Type B pancreatic cell (in vitro differentiated cells): Measurements from ENCODE around the gene MRPL37. TPM values are rescaled to one million over a fixed set of nuclear protein-coding genes. Genes with fewer than 3 reads are reported as not detected.

Source experiments
- DNase-seq: peaks from one replicate; pipeline ENCODE4 v3.0.0; 2021; ENCODE audit warnings: mixed read lengths; ENCODE audit not compliant: unreplicated experiment; ENCODE audit errors: extremely low spot score
- H3K27ac Mint-ChIP-seq: 2 replicates; pipeline ENCODE4 v1.8.0; 2021; ENCODE audit warnings: mild to moderate bottlenecking, mixed read lengths
- H3K27me3 Mint-ChIP-seq: 2 replicates; pipeline ENCODE4 v1.8.0; 2021; ENCODE audit warnings: mixed read lengths
- H3K36me3 Mint-ChIP-seq: 2 replicates; pipeline ENCODE4 v1.8.0; 2021; ENCODE audit warnings: mixed read lengths
- H3K4me1 Mint-ChIP-seq: one replicate; pipeline ENCODE4 v1.8.0; 2021; ENCODE audit warnings: mixed read lengths; ENCODE audit not compliant: unreplicated experiment
- H3K4me3 Mint-ChIP-seq: 2 replicates; pipeline ENCODE4 v1.8.0; 2021; ENCODE audit warnings: mild to moderate bottlenecking, mixed read lengths
- H3K9me3 Mint-ChIP-seq: 2 replicates; pipeline ENCODE4 v1.8.0; 2021; ENCODE audit warnings: mixed read lengths
- CTCF ChIP-seq: fragments of 200-600 bp; sonication (generic); conservative IDR thresholded peaks from 2 replicates; pipeline ENCODE4 v1.5.0; 2021; ENCODE audit warnings: antibody characterized with exemption, mild to moderate bottlenecking
- total RNA-seq: library from RNA; stranded (reverse); gene quantifications from 2 replicates; pipeline ENCODE4 v1.2.1, GENCODE V29; 2021; ENCODE audit warnings: low replicate concordance

Gene MRPL37
- total RNA-seq, 1 donor from 2014 or later = 78.4 TPM

DNA sequence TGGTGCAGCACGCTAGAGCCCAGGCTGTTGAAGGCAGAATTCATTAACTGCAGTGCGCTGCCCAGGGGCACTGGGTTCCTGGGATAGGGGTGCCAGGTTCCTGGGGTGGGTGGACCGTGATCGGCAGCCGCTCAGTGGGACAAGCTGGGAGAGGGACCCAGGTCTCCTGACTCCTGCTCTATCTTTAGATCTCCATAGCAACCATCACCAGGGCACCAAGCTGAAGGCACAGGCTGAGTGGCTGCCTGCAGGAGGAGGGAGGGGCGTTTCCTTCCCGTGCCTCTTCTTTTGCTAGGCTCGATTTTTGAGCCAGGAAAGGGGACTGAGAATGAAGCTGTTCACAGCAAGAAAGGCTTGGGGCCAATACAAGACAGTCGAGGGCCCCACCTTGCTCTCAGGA, 26.3 kb upstream of the MRPL37 start:
- Mint-ChIP-seq H3K4me1 (peaks cover 9% of the 10 kb centered on the region), H3K27ac (no peak overlapping the region), H3K4me3 (no peak overlapping the region), H3K36me3 (no peaks in the 10 kb centered on the region), H3K27me3 (no peaks in the 10 kb centered on the region), H3K9me3 (no peaks in the 10 kb centered on the region)
- no peak for DNase-seq
- no peak for TF ChIP-seq CTCF

DNA sequence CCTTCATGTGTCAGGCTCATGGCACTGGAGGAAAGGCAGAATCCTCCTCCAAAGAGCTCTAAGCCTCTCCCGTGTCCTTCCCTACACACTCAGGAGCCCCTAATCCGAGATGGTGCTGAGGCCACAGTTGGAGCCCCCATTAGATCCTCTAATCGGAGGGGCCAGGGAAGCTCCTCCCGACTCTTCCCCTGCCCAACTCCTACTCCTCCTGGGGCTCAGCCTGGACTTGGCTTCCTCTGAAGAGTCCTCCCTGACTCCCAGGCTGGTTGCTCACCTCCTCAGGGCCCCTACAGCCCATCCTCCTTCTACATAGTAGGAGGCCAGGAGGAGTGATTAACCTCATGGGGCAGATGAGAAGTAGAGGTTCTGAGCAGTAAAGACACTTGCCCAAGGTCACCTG, 25.9 kb upstream of the MRPL37 start:
- H3K36me3 Mint-ChIP-seq = no peaks in the 10 kb centered on the region
- no peak overlapping the region for H3K27ac Mint-ChIP-seq
- H3K4me1 Mint-ChIP-seq = peaks cover 9% of the 10 kb centered on the region
- no peak overlapping the region for H3K4me3 Mint-ChIP-seq
- no peak for DNase-seq
- H3K27me3 Mint-ChIP-seq = no peaks in the 10 kb centered on the region
- no peak for TF ChIP-seq CTCF
- H3K9me3 Mint-ChIP-seq = no peaks in the 10 kb centered on the region

DNA sequence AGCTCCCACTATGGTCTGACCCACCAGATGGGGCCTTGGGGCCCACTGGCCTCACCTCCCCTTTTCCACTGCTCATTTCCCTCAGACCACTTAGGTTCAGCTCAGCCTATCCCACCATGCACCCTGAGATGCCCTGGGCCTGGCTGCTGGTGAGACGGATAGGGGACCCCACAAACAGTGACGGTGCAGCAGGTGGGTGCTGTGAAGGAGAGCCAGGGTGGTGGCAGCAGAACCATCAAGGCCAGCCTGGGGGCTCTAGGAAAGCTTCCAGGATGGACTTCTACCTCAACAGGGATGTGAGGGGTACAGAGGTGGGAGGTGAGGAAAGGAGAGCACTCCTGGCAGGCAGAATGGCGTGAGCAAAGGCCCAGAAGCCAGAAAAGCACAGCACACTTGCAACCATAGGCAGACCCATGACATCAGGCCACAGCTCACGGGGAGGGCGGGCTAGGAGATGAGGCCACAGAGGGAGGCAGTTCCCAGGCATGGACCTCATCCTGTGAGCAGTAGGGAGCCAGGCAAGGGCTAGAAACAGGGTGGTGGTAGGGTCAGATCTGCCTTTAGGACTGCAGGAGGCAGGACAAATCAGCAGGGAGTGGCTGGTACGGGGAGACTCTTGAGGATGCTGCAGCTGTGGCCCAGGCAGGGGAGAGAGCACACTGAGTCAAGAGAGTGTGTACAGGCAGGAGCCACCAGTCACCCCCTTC, 23.2 kb upstream of the MRPL37 start:
- TF ChIP-seq CTCF = no peak
- Mint-ChIP-seq H3K4me3 (no peak overlapping the region), H3K9me3 (no peaks in the 10 kb centered on the region), H3K4me1 (peaks cover 4% of the 10 kb centered on the region), H3K27me3 (no peaks in the 10 kb centered on the region), H3K27ac (no peak overlapping the region), H3K36me3 (no peaks in the 10 kb centered on the region)
- DNase-seq = no peak

GRCh38 chr1:54177726-54178125, 22.2 kb upstream of the MRPL37 start:
- TF ChIP-seq CTCF = no peak
- no peak overlapping the region for H3K4me3 Mint-ChIP-seq
- no peaks in the 10 kb centered on the region for H3K9me3 Mint-ChIP-seq
- DNase-seq = no peak
- no peaks in the 10 kb centered on the region for H3K27me3 Mint-ChIP-seq
- H3K27ac Mint-ChIP-seq = no peak overlapping the region
- no peaks in the 10 kb centered on the region for H3K36me3 Mint-ChIP-seq
- H3K4me1 Mint-ChIP-seq = peaks cover under 1% of the 10 kb centered on the region

- Mint-ChIP-seq H3K36me3 (no peaks in the 10 kb centered on the region), H3K4me3 (no peak overlapping the region), H3K4me1 (no peaks in the 10 kb centered on the region), H3K27me3 (no peaks in the 10 kb centered on the region), H3K9me3 (no peaks in the 10 kb centered on the region), H3K27ac (no peak overlapping the region)
- no peak for TF ChIP-seq CTCF
- no peak for DNase-seq
Observed at GRCh38 chr1:54178296-54179070, 21.5 kb upstream of the MRPL37 start.
